Measurements from ENCODE around the gene SPAG16. TPM values are rescaled to one million over a fixed set of nuclear protein-coding genes. Genes with fewer than 3 reads are reported as not detected.
"Not testable (repeated sequence)": the region's sequence is repeated elsewhere in the genome, so short reads cannot be mapped to it uniquely, and the experiment has no call there.

Gene SPAG16
- total and polyA plus RNA-seq, 2 donors (not counting 1 experiment from before 2014, with no cell fraction given): 24.1 to 36.8 TPM

- Histone ChIP-seq H3K4me2 (ENCODE audit: extremely low read depth, insufficient read depth, low read length) (no peak overlapping the region), H3K36me3 (ENCODE audit: control insufficient read depth, insufficient read depth, low read length) (no peaks in the 10 kb centered on the region), H2AFZ (ENCODE audit: low read length) (no peak overlapping the region), H3K27me3 (ENCODE audit: control insufficient read depth, insufficient read depth, low read length) (peaks cover 2% of the 10 kb centered on the region), H3K4me1 (ENCODE audit: control insufficient read depth, extremely low read depth, insufficient read depth, low read length) (no peaks in the 10 kb centered on the region), H3K9me3 (ENCODE audit: control insufficient read depth, insufficient read depth, low read depth, low read length) (no peaks in the 10 kb centered on the region), H3K4me3 (replicated peaks in 1 of 4; ENCODE audit: control extremely low read depth in 1 of 4, insufficient read depth in 1 of 4, low read depth in 3 of 4, low read length in 4 of 4) (no peak overlapping the region), H3K79me2 (ENCODE audit: control insufficient read depth, insufficient read depth, low read length) (no peaks in the 10 kb centered on the region), H3K27ac (ENCODE audit: insufficient read depth, low read length) (no peak overlapping the region), H3K9ac (ENCODE audit: insufficient read depth, low read length) (no peak overlapping the region), H4K20me1 (ENCODE audit: control insufficient read depth, extremely low read depth, insufficient read depth, low read length) (no peaks in the 10 kb centered on the region)
- TF ChIP-seq EZH2 (IDR thresholded peaks at IDR 0.05; ENCODE audit: low read length, missing control alignments): no peak
- TF ChIP-seq CTCF (conservative IDR thresholded peaks at IDR 0.05 in 1 of 2, IDR thresholded peaks at IDR 0.05 in 1 of 2; ENCODE audit: low read depth in 1 of 2, low read length in 2 of 2): no peak
- no peak for DNase-seq (ENCODE audit: low read depth in 2 of 2)
These were observed 12.3 kb upstream of the SPAG16 start for GRCh38 chr2:213271947-213272346.

- Histone ChIP-seq H3K9me3 (ENCODE audit: control insufficient read depth, insufficient read depth, low read depth, low read length) (no peaks in the 10 kb centered on the region), H4K20me1 (ENCODE audit: control insufficient read depth, extremely low read depth, insufficient read depth, low read length) (no peaks in the 10 kb centered on the region), H3K79me2 (ENCODE audit: control insufficient read depth, insufficient read depth, low read length) (no peaks in the 10 kb centered on the region), H3K27ac (ENCODE audit: insufficient read depth, low read length) (no peak overlapping the region), H2AFZ (ENCODE audit: low read length) (no peak overlapping the region), H3K27me3 (ENCODE audit: control insufficient read depth, insufficient read depth, low read length) (peaks cover 2% of the 10 kb centered on the region), H3K4me2 (ENCODE audit: extremely low read depth, insufficient read depth, low read length) (no peak overlapping the region), H3K4me3 (replicated peaks in 1 of 4; ENCODE audit: control extremely low read depth in 1 of 4, insufficient read depth in 1 of 4, low read depth in 3 of 4, low read length in 4 of 4) (no peak overlapping the region), H3K9ac (ENCODE audit: insufficient read depth, low read length) (no peak overlapping the region), H3K4me1 (ENCODE audit: control insufficient read depth, extremely low read depth, insufficient read depth, low read length) (no peaks in the 10 kb centered on the region), H3K36me3 (ENCODE audit: control insufficient read depth, insufficient read depth, low read length) (no peaks in the 10 kb centered on the region)
- TF ChIP-seq CTCF (conservative IDR thresholded peaks at IDR 0.05 in 1 of 2, IDR thresholded peaks at IDR 0.05 in 1 of 2; ENCODE audit: low read depth in 1 of 2, low read length in 2 of 2) (no peak), EZH2 (IDR thresholded peaks at IDR 0.05; ENCODE audit: low read length, missing control alignments) (no peak)
- no peak for DNase-seq (ENCODE audit: low read depth in 2 of 2)
These were observed 10.1 kb upstream of the SPAG16 start for GRCh38 chr2:213274143-213274542.

GRCh38 chr2:213275265-213275664 is 9.0 kb upstream of the SPAG16 start:
- Histone ChIP-seq H2AFZ (ENCODE audit: low read length) (no peak overlapping the region), H3K4me1 (ENCODE audit: control insufficient read depth, extremely low read depth, insufficient read depth, low read length) (no peaks in the 10 kb centered on the region), H3K36me3 (ENCODE audit: control insufficient read depth, insufficient read depth, low read length) (no peaks in the 10 kb centered on the region), H3K9me3 (ENCODE audit: control insufficient read depth, insufficient read depth, low read depth, low read length) (no peaks in the 10 kb centered on the region), H4K20me1 (ENCODE audit: control insufficient read depth, extremely low read depth, insufficient read depth, low read length) (no peaks in the 10 kb centered on the region), H3K27me3 (ENCODE audit: control insufficient read depth, insufficient read depth, low read length) (peaks cover 2% of the 10 kb centered on the region), H3K9ac (ENCODE audit: insufficient read depth, low read length) (no peak overlapping the region), H3K79me2 (ENCODE audit: control insufficient read depth, insufficient read depth, low read length) (no peaks in the 10 kb centered on the region), H3K4me2 (ENCODE audit: extremely low read depth, insufficient read depth, low read length) (no peak overlapping the region), H3K27ac (ENCODE audit: insufficient read depth, low read length) (no peak overlapping the region), H3K4me3 (replicated peaks in 1 of 4; ENCODE audit: control extremely low read depth in 1 of 4, insufficient read depth in 1 of 4, low read depth in 3 of 4, low read length in 4 of 4) (no peak overlapping the region)
- no peak for DNase-seq (ENCODE audit: low read depth in 2 of 2)
- TF ChIP-seq EZH2 (IDR thresholded peaks at IDR 0.05; ENCODE audit: low read length, missing control alignments): no peak
- TF ChIP-seq CTCF (conservative IDR thresholded peaks at IDR 0.05 in 1 of 2, IDR thresholded peaks at IDR 0.05 in 1 of 2; ENCODE audit: low read depth in 1 of 2, low read length in 2 of 2): no peak

- not testable (repeated sequence) for H3K4me1 ChIP-seq (ENCODE audit: control insufficient read depth, extremely low read depth, insufficient read depth, low read length); H3K4me2 ChIP-seq (ENCODE audit: extremely low read depth, insufficient read depth, low read length); H3K4me3 ChIP-seq (replicated peaks in 1 of 4; ENCODE audit: control extremely low read depth in 1 of 4, insufficient read depth in 1 of 4, low read depth in 3 of 4, low read length in 4 of 4); H2AFZ ChIP-seq (ENCODE audit: low read length); H3K27me3 ChIP-seq (ENCODE audit: control insufficient read depth, insufficient read depth, low read length); H3K9me3 ChIP-seq (ENCODE audit: control insufficient read depth, insufficient read depth, low read depth, low read length); H4K20me1 ChIP-seq (ENCODE audit: control insufficient read depth, extremely low read depth, insufficient read depth, low read length); DNase-seq (ENCODE audit: low read depth in 2 of 2); H3K36me3 ChIP-seq (ENCODE audit: control insufficient read depth, insufficient read depth, low read length); H3K79me2 ChIP-seq (ENCODE audit: control insufficient read depth, insufficient read depth, low read length); H3K27ac ChIP-seq (ENCODE audit: insufficient read depth, low read length); H3K9ac ChIP-seq (ENCODE audit: insufficient read depth, low read length)
These were observed 7.1 kb upstream of the SPAG16 start for GRCh38 chr2:213277134-213277533.

Measured in fibroblast of lung (primary cell).